Cerebellar cortex (tissue), 1 donor: ENCODE measurements around the gene SNN.

ENCODE experiments used
- DNase-seq: peaks from one replicate; pipeline ENCODE4 v3.0.0-alpha.2; 2015; ENCODE audit warnings: low spot score

SNN gene

DNA sequence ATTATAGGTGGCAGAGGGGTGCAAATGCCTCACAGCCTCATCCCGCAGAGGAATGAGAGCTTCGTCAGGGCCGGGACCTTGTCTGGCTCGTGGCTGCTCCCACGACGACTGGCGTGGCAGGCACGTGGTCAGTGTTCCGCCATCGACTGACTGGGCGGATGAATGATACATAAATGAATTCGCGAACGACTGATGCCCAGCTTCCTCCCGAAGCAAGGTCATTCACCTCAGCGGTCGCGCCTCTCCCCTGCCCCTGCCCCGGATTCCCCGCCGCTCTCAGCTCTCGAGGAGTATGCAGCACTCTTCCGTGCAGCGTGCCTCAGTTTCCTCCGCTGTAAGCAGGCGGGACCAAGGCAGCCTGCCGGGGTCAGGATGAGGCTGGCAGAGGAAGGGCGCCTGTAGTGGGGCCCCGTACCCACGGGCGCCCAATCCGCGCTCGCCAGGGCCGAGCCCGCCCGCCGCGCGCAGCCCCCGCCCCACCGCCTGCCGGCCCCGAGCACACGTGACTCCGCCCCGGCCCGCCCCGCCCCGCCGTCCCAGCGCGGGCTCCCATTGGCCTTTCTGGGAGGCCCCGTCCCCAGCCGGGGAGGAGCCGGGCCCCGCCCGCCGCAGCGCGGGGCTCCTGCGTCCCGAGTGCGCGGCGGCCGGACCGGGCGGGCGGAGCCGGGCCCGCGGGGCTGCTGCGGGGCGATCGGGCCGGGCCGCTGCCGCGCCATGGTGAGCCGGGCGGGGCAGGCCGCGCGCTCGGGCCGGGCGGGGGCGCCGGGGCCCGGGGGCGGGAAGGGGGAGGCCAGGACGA is at the start of gene SNN:
Gene SNN (plus strand): TSS at position 632 of the 799 bp plus-strand sequence. CDS start 7,605 bp downstream, outside the sequence.
- peak; percentile 81 for DNase-seq

DNA sequence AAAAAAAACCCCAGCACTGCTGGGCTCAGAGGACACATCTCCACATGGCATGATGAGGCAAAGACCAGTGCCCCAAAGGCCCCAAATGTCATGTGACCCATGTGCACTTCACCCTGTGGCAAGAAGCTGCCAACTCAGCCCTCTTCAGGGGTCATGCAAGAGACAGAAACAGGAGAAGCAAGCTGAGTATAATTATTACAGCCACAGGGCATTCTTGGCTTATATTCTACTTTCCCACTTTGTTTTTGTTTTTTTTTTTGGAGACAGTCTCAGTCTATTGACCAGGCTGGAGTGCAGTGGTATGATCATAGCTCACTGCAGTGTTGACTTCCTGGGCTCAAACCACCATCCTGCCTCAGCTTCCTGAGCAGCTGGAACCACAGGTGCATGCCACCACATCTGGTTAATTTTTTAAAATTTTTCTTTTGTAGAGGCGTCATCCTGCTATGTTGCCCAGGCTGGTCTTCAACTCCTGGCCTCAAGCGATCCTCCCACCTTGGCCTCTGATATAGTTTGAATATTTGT is 48.9 kb upstream of the SNN start:
- DNase-seq, result no peak

DNA sequence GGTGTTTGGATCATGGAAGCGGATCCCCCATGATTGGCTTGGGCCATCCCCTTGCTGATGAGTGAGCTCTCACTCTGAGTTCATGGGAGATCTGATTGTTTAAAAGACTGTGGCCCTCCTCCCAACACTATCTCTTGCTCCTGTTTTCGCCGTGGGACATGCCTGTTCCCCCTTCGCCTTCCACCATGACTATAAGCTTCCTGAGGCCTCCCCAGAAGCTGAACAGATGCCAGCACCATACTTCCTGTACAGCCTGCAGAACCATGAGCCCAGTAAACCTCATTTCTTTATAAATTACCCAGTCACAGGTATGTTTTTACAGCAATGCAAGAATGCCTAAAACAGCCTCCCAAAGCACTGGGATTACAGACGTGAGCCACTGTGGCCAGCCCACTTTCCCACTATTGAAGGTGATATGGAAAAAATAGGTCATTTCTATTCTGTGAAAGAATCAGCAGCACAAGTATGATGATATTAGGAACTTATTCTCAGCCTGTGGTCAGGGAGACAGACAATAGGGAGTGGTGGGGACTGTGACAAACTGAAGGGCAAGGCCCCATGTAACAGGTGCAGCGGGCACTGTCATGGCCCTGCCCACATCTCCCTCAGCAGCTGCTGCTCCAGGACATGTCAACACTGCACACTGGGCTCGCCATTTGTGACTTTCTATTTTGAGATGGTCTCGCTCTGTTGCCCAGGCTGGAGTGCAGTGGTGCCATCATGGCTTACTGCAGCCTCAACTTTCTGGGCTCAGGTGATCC is 47.8 kb upstream of the SNN start:
- no peak for DNase-seq

DNA sequence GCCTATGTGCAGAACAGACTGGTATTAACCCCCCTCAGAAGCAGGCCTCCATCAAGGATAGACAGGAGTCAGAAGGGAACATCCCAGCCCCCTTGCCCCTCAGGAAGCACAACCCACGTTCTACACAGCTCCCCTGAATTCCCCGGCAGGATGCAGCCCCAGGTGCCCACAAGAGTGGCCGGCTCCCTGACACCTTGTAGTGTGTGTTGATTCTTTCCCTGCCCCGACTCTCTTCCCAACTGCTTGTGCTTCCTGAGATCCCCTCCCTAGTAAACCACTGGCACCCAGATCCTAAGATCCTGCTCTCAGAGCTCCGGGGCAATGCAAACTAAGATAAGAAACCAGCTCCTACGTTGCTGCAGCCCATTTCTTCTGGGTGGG is 46.7 kb upstream of the SNN start:
- DNase-seq, result no peak

DNA sequence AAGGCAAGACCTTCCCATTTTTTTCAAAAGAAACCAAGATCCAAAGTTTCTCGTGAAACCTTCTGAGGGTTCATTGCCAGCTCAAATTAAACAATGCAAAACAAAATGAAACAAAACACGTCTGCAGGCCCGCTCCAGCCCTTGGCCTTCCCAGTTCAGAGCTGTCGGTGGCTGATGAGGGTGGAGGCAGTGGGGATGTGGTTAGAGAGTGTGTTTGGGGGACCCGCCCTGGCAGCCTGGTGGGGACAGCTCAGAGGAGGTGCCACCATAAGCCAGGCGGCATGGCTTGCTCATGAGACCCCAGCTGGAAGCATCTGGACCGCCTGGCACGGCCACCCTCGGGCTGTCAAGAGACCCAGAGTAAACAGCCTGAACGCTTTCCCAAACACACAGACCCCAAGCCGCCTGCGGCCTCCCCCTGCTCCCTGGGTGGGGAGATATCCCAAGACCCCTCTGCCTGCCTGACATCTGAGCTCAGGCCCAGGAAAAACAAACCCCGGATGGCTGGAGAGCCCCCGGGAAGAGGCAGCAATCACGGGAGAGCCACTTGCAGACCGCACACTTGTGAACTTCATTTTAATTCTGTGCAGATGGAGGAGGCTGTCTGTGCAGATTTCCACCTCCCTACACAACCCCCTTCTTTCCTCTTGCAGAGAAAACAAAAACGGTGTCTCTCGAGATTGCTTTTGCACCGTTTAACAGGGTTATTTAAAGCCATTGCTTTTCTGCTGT is 46.2 kb upstream of the SNN start:
- no peak for DNase-seq

DNA sequence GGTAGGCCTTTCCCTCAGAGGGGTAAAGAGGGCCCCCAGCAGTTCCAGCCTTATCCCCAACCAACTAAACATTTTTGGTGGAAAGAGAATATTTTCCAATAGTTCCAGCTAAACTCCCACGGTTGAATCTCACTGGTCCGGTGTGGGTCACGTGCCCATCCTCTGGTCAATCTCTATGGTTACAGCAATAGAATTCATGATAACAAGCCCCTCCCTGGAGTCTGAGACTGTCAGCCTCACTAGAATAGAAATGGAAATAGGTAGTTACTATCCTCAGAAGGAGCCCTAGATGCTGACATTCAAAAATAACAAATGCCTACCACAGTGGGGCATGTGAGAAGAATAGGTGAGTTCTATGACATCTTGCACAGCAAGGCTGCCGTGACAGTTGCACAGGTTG is 44.0 kb upstream of the SNN start:
- no peak for DNase-seq

DNA sequence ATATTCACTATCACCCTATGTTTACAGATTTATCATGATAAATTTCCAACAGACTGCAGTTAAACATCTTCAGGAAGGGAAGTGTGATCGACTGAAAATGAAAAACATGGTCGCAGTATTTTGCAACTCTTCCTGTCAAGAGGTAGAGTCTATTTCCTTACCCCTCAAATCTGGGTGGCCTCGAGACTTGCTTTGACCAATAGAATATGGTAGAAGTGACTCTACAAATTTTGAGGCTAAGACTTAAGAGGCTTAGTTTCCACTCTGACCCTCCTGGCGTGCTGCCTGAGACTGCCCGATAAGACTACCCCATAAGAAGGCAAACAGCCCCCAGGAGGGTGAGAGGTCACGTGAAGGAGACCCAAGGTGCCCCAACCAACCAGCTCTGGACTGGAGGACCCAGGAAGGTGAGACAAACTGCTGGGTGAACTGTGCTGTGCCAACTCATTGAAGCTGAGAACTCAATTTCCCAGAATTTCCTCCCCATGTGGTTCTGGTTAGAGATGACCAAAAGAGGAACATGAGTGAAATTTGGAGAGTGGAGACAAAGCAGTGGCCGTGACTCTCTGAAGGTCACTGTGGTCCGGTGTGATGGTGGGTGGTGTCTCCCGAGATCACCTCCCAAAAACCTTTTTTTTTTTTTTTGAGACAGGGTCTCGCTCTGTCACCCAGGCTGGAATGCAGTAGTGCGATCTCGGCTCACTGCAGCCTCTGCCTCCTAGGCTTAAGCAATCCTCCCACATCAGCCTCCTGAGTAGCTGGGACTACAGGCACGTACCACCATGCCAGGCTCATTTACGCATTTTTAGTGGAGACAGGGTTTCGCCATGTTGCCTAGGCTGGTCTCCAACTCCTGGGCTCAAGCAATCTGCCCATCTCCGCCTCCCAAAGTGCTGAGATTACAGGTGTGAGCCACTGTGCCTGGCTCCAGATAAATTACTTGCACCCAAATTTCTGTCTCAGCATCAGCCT is 43.3 kb upstream of the SNN start:
- no peak for DNase-seq

DNA sequence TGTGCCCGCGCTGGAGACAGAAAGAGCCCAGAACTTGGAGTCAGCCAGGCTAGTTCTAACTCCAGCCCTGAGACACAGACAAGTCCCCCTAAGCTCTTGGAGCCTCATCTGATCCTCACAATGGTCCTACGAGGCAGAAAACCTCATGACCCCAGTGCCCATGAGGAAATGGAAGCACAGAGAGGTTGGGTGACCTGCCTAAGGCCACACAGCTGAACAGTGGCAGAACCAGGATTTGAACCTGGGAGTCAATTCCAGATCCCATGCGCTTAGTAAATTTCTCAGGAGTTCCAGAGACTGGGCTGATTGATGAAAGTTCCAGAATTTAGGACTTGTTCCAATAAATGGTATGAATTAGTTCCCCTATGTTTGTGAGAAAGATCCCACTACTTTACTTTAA is 42.5 kb upstream of the SNN start:
- DNase-seq, result no peak

DNA sequence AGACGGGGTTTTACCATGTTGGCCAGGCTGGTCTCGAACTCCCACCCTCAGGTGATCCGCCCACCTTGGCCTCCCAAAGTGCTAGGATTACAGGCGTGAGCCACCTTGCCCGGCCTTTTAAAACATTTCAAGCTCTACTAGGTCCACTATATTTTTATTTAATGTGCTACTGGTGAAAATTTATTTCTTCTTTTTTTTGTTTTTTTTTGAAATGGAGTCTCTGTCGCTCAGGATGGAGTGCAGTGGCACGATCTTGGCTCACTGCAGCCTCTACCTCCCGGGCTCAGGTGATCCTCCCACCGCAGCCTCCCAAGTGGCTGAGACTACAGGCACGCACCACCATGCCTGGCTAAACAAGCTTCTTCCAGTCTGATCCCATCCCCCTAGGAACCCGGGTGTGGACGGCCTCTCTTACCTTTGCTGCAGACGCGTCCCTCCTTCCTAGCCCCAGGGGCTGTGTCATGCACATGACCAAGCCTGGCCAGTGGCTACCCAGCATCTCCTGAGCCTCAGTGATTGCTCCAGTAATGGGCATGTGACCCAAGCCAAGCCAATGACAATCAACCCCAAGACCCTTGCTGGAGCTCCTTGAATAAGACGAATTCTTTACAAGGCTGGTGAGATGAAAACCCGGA is 41.5 kb upstream of the SNN start:
- DNase-seq, result no peak

DNA sequence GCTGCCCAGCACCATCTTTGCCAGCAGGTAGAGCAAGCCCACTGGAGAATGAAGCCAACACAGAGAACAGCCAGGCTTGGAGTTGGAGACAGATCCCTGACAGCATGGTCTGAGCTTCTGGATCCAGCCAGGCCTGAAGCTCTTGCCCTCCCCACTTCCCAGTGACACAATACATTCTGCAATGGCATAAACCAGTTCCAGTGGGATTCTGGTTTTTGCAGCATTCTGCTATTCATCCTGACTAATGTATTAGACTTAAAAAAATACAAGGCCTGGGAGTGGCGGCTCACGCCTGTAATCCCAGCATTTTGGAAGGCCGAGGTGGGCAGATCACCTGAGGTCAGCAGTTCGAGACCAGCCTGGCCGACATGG is 41.0 kb upstream of the SNN start:
- no peak for DNase-seq

DNA sequence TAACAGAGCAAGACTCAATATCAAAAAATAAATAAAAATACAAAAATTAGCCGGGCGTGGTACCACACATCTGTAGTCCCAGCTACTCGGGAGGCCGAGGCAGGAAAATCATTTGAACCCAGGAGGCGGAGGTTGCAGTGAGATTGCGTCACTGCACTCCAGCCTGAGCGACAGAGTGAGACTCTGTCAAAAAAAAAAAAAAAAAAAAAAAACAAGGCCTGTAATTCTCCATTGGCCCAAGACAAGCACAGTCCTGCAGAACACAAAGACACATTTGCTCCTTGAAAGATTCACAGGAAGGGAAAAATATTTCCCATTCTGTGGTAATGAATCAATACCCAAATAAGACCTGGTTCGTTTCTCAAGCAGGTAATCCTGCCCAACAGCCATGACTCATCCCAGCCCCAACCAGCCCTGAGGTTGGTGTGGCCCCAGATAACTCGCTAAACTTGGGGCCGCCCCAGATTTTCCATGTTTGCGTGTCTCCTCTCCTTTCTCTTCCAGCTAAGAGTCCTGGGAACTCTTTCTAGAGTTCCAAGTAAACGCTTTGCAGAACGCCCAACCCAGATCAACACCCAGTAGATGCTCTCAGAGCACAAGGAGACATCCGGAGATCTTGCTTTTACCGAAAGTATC is 40.3 kb upstream of the SNN start:
- no peak for DNase-seq

DNA sequence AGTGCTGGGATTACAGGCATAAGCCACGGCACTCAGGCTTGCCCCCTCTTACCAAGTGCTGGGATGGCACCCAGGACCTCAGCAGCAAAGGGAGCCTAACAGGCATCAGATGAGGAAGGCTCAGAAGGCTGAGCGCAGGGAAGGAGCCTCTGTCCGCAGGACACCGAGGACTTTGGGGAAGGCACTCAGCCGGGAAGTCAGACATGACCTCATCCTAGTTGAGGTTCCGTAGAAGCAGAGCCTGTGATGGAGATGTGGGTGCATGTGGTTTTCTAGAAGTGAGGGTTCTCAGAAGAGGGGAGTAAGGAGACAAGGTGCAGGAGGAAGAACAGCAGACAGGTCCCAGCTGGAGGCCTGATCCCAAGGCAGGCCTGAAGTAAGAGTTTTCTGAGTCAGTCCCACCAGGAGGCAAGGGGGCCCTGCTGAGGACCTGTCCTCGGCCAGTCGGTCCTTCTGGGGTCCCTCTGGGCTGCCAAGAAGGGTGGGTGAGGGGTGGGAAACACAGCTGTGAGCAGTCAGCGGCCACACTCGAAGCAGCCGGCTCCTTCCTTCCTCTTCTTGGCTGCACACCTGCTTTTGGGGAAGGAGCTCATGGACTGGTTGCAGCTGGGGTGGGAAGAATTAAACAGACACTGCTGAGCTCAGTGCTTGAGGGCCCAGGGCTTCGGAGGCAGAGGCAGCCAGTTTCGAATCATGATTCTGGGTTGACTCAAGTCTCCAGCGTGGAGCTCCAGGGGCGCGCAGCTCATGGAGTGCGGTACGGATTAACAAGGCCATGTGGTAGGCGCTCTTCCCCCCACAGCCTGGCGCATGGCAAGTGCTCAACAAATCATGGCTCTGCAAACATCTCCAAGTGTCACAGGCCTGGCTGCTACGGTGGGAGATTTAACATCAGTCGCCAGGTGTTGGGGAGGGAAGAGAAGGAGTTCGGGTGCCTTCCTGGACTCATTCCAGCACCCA is 38.9 kb upstream of the SNN start:
- no peak for DNase-seq

DNA sequence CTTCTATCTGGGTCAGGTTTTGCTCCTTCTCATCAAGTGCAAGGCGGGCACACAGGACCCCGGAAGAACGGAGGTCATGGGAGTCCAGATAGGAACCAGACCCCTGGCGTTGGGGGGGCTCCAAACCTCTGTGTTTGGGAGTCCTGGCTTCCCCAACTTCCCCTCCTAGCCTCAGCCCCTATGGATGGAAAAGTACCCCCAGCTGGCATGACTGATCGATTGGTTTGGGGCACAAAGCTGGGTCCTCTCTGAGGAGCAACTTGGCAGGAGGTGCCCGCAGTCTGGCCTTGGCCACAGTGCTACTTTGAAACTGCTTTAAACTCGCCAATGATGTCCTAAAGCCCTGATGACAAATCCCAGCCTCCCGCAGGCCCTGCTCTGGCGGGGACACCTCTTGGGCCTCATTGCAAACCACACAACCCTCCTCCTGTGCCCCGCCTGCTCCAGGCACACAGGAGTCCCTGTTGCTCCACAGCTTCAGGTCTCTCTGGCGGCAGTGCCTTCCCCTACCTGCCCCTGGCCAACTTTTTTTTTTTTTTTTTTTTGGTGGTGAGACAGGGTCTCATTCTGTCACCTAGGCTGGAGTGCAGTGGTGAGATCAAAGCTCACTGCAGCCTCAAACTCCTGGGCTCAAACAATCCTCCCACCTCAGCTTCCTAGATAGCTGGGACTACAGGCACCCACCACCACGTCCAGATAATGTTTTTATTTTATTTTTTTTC is 38.0 kb upstream of the SNN start:
- no peak for DNase-seq

DNA sequence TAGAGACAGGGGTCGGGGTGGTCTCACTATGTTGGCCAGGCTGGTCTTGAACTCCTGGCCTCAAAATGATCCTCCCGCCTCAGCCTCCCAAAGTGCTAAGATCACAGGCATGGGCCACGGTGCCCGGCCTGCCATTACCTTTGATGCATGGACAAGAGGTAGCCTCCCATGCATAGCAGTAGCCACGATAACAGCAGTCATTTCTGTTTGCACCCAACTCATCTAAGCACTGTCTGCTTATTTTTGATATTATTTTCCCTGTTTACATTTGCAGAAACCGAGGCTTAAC is 37.5 kb upstream of the SNN start:
- no peak for DNase-seq

DNA sequence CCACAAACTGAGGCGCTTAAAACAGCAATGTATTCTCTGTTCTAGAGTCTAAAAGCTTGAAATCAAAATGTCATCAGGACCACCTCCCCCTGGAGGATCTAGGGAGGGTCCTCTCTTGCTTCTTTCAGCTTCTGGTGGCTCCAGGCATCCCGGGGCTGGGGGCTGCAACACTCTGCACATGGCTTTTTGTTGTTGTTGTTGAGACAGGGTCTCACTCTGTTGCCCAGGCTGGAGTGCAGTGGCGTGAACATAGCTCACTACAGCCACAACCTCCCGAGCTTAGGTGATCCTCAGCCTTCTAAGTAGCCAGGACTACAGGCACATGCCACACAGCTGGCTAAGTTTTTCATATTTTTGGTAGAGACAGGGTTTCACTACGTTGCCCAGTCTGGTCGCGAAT is 37.0 kb upstream of the SNN start:
- DNase-seq, result no peak

DNA sequence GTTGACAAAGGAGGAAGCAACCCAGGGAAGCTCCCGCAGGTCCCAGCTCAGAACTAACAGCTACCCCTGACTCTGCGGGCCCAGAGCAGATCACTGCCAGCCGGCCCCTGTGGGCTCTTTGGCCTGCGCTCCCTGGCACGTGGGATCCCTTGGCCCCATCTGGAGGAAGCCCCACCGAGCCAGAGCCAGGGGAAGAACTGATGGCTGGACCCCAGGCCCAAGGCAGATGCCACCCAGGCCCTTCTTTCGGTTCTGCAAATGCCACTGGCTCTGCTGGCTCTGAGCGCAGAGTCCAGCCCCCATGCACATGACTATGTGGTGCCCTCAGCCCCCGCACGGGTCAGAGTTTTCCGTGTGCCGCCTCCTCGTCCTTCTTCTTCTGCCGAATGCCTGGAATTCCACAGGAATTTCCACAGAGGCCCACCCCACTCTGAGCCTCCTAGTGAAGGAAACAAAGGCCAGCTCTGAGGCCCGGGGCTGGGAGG is 35.8 kb upstream of the SNN start:
- no peak for DNase-seq

DNA sequence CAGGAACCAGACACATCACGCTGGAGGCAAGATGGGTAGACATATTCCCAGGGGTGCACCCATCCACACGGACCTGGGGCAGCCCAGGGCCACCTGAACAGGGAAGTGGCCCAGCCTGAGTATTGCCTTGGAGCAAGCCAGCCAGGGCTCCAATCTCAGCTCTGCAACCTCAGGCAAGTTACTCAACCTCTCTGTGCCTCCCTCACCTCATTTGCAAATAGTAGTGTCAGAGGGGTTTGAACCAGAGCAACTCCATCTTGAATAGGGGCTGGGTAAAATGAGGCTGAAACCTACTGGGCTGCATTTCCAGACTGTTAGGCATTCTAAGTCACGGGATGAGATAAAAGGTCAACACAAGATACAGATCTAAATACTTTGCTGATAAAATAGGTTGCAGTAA is 35.1 kb upstream of the SNN start:
- DNase-seq, result no peak

DNA sequence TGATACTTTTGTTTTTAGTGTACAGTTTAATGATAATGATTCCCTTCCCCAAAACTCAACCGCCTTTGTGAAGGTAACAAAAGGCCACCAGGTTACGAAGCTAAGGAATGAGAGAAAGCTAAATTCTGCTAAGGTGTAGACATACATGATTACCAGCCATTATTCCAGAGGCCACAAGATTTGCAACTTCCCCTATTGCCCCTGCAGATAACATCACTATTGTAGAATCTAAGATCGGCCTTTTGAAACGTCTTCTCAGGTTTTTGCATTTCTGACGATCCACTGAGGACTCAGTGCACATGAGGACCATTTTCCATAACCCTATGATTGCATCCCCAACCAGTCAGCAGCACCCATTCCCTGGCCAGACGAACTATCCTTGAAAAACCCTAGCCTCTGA is 33.9 kb upstream of the SNN start:
- DNase-seq, result no peak
